ENCODE measurements around the gene CD164.
"Not testable (repeated sequence)": the region's sequence is repeated elsewhere in the genome, so short reads cannot be mapped to it uniquely, and the experiment has no call there.

The CD164 gene

DNA sequence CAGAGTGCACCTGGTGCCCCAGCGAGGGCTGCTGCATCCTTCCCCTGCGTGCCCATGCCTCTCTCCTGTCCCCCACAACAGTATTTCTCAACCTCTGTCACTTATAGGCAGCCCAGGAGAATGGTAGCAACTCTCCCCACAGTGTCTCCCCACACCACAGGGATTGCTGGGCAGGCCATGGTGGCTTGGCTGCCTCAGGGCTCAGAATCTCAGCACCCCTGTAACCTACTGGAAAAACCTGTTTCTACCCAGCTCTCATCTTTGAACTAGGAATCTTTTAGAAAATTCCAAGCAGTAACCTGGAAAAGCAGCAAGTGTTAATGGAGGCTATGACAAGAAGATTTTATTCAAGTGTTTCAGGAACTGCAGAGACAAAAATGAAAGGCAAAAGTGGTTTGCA, 38.0 kb downstream of the CD164 start:
- DNase-seq (ENCODE audit: extremely low read depth in 1 of 2, low read depth in 1 of 2) = no peak

DNA sequence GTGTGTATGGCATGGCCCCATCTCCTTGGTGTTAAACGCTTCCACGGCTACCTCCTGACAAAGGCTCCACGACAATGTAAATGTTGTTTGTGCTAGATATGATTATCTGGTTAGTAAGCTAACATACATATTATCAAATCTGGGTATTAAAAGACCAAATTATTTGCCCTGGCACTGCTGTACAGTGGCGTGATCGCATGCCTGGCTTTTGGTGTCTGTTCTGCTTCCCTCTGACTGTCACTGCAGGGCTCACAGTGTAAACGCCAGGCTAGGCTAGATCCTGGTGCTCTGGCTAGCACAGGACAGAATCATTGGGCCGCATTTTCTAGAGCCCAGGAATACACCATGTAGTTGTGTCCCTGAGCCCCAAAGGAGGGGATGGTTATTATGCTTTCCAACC, 38.7 kb downstream of the CD164 start:
- DNase-seq (ENCODE audit: extremely low read depth in 1 of 2, low read depth in 1 of 2) = no peak

- no peak for DNase-seq (ENCODE audit: extremely low read depth in 1 of 2, low read depth in 1 of 2)
These were observed 39.4 kb downstream of the CD164 start for GRCh38 chr6:109342911-109343310.

DNA sequence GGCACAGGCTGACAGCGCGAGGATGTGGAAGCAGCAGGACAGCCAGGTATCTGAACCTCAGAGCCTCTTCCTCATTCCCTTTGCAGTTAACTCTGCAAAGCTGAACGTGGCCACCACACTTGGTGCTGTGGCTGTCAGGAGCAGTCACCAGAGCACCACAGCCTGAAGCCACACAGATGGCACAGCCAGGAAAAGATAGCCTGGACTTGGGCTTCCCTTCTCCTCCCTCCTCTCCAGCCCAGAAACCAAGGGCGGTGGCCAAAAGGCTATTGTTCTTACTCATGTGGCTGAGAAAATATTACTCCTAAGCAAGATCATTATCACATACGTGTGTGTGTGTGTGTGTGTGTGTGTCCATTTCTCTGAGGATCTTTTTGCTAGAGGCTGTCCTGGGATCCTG, 39.8 kb downstream of the CD164 start:
- no peak for DNase-seq (ENCODE audit: extremely low read depth in 1 of 2, low read depth in 1 of 2)

DNA sequence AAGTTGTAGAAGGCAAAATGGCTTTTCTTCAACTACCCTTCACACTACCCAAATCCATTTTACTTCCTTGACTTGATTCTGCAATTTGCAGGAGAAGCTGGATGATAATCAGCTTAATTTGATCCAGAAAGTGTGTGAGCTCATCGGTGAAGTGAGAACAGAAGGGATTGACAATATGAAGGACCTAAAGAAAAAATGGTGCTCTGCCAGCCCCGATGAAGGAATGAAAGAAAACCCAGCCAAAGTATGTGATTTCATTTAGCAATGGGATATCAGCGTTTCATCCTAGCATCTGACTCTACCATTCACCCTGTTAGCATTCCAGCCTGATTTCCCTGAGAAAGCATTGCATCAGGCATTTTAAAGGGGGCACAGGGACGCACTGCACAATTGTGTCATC, 41.5 kb downstream of the CD164 start:
- DNase-seq (ENCODE audit: extremely low read depth in 1 of 2, low read depth in 1 of 2) = no peak

DNA sequence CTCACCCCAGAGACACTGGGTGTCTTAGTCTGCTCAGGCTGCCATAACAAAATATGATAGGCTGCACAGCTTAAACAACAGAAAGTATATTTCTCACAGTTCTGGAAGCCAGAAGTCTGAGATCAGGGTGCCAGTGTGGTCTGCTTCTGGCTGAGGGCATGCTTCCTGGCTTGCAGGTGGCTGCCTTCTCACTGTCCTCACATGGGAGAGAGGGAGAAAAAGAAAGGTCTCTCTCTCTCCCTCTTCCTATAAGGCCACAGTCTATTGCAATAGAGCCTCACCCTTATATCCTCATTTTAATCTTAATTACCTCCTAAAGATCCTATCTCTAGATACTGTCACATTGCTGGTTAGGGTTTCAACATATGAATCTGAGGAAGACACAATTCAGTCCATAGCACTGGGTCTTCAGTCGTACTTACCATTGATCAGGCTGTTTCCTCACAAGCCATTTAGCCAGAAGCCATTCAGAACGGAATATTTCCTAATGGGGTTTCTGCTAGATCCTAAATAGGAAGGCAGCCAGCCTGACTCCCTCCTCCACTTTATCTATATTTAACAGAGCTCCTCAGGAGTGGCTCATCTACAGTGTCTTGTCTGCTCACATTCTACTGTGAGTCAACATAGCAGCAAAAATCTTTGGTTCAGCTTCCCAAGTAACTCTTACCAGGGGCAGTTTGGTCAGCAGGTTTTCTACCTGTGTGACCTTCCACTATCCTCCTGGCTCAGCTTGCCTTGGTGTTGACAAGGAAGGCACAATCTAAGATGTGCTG, 42.2 kb downstream of the CD164 start:
- DNase-seq (ENCODE audit: extremely low read depth in 1 of 2, low read depth in 1 of 2) = no peak

DNA sequence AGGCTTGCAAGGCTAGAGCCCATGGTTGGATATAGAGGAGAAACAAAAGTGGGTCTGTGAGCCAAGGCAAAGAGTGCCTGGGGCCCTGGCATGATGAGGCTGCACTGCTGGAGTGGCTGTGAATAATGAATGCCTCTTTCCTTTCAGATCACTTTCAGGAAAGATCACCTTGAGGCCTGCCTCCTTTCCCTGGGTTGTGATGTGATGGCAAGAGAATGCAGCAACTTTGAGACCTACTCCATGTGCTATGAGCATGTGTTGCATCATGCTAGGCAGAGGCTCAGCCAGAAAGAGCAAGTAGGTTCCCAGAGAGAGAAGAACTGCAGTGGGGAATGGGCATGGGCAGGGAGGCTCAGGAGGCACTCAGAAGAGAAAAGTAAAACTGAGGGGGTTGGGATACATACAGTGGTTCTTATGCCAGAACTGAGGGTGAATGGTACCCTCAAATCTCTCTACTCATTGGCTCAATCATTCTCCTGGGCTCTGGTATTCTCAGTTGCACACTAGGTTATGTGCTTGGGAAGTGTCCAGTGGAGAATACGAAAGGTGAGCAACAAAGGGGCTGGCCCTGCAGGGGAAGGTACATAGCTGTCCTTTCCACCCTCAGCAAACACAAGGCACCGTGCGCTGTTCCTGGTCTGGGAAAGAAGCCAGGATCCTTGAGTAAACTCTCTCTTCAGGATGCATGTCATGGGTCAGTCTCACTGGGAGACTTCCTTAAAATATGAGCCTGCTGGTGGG, 45.9 kb downstream of the CD164 start:
- no peak for DNase-seq (ENCODE audit: extremely low read depth in 1 of 2, low read depth in 1 of 2)

GRCh38 chr6:109333870-109334269, 48.4 kb downstream of the CD164 start:
- DNase-seq (ENCODE audit: extremely low read depth in 1 of 2, low read depth in 1 of 2) = not testable (repeated sequence)

DNA sequence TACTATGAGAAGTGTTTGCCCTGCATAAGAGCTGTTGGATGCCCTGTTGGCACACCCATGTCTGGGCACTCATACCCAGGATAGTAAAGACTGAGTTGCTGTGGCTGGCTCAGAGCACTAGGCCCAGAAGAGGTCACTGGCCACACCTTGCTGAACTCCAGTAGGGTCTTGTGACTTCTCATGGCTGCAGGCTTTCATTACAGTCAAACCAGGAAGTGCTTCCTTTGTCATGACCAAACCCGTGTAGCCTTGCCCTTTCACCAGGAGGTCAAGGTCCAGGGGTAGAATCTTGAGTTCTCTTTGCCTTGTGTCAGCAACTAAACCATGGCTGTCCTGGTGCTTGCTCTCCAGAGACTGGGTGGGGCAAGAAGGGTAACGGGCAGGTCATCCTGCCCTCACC, 49.5 kb downstream of the CD164 start:
- no peak for DNase-seq (ENCODE audit: extremely low read depth in 1 of 2, low read depth in 1 of 2)

GRCh38 chr6:109331081-109331480, 51.2 kb downstream of the CD164 start:
- DNase-seq (ENCODE audit: extremely low read depth in 1 of 2, low read depth in 1 of 2) = no peak

GRCh38 chr6:109330263-109330662, 52.0 kb downstream of the CD164 start:
- DNase-seq (ENCODE audit: extremely low read depth in 1 of 2, low read depth in 1 of 2) = no peak

DNA sequence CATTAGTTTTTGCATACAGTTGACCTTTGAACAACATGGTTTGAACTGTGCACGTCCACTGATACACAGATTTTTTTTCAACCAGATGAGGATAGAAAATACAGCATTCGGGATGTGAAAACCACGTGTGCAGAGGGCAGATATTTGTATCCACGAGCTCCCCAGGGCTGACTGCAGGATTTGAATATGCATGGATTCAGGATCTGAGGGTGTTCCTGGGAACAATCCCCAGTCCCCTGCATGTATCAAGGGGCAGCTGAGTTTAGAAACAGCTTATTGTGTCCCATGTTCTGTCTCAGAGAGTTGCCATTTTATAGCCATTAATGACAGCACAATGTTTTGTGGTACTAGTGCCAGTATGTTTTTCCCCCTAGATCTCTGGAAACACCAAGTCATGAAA, 53.6 kb downstream of the CD164 start:
- DNase-seq (ENCODE audit: extremely low read depth in 1 of 2, low read depth in 1 of 2) = no peak

- DNase-seq (ENCODE audit: extremely low read depth in 1 of 2, low read depth in 1 of 2) = no peak
These were observed 54.3 kb downstream of the CD164 start for GRCh38 chr6:109327959-109328358.

- no peak for DNase-seq (ENCODE audit: extremely low read depth in 1 of 2, low read depth in 1 of 2)
These were observed 54.8 kb downstream of the CD164 start for GRCh38 chr6:109327491-109327890.

DNA sequence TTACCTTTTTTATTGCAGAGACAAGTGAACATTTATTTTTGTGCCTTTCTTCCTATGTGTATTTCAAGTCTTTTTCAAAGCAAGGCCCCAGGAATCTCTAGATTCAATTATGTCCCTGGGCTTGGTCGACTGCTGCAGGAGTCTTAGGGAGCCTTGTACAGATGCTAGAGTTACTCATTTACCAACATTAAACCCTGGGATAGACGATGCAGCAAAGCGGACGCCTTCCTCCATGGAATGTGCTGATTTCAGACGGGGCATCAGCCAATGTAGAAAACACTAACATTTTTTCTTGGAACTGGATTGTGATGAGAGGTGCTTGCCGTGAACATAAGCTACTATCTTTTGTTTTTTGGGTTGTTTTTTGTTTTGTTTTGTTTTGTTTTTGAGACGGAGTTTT, 55.9 kb downstream of the CD164 start:
- DNase-seq (ENCODE audit: extremely low read depth in 1 of 2, low read depth in 1 of 2) = no peak

GRCh38 chr6:109325400-109325801, 56.9 kb downstream of the CD164 start:
- DNase-seq (ENCODE audit: extremely low read depth in 1 of 2, low read depth in 1 of 2) = no peak

DNA sequence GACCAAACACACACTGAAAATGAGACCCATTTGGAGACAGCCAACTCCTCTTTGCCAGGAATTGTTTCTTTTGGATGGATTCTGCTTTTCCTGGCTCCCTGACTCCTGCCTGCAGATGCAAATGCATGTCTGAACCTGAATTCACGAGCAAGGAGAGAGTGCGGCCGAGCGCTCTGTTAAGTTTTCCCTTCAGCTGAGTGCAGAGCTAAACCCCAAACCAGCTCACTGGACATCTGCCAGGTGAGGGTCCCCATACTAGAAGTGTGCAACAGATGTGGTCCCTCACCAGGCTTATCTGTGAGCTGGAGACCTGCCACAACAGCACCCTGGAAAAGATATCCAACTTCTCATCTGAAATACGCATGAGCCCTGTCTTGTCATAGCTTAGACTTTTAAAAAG, 59.0 kb downstream of the CD164 start:
- no peak for DNase-seq (ENCODE audit: extremely low read depth in 1 of 2, low read depth in 1 of 2)

DNA sequence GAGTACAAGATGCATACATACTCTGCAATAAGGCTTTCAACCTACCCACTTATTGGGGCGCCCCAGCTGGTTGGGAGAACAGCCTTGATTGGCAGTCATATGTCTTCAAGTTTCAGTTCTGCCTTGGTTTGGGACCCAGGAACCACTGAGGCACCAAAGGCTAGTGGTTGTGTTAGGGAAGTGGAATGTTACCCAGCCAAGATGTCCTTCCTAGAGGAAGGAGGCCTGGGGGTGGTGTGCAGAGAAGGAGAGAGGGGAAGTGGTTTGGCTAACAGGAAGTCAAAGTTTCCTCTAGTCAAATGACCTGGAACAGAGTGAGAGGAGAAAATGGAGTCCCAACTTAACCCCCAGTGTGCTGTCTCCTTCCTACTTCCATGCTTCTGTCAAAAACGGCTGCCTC, 59.4 kb downstream of the CD164 start:
- no peak for DNase-seq (ENCODE audit: extremely low read depth in 1 of 2, low read depth in 1 of 2)

GRCh38 chr6:109321752-109322151, 60.5 kb downstream of the CD164 start:
- DNase-seq (ENCODE audit: extremely low read depth in 1 of 2, low read depth in 1 of 2) = no peak

DNA sequence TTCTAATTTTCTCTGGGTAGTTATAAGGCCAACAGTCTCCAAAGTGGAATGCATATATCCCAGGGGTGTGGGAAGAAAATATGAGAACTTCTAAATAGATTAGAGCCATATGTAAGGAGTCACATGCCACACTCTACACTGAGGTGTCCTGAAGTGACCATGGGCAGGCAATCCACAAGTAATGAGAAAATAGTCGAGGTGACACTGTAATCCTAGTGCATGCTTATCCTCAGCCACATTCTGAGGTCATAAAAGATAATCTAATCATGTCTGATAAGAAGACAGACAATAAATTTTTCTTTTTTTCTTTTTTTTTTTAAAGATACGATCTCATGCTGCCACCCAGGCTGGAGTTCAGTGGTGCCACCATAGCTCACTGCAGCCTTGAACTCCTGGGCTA, 62.2 kb downstream of the CD164 start:
- DNase-seq (ENCODE audit: extremely low read depth in 1 of 2, low read depth in 1 of 2) = no peak

DNA sequence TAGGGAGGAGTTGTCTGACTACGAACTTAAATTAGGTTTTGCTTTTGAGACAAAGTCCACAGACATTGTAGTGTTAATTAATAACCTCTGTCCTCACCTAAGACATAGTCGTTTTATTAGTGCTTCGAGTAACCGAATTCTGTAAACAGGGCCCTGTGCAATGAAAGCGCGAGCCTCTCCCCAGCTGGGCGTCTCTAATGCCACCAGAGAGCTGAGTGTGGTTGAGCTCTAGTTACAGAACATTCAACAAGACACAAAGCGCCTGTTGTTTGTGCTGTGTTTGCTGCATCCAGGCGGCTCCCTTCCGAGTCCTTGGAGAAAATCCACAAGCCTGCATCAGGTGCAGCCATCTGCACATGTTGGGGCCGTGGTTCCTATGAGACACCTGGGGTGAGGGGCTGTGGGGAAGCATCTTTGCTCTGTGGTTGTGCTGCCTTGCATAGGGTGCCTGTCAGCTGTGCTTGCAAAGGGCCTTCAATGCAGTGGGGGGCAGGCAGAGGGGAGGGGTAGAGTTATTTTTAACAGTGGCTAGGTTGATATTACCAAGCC, 63.9 kb downstream of the CD164 start:
- no peak for DNase-seq (ENCODE audit: extremely low read depth in 1 of 2, low read depth in 1 of 2)

DNA sequence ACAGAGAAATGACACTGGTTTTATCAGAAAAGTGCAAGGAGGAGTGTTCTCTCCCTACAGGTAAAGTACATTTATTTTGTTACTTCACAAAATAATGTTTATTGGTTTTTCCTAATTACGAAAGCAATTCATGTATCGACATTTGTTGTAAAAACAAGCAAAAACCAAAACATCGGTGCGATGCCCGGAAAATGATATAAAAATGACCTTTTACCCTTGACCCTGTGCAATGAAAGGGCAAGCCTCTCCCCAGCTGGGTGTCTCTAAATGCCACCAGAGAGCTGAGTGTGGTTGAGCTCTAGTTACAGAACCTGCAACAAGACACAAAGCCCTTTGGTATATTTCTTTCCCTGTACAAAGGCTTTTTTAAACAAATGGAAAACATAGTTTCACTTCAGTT, 65.4 kb downstream of the CD164 start:
- DNase-seq (ENCODE audit: extremely low read depth in 1 of 2, low read depth in 1 of 2) = no peak

All from activated CD8-positive, alpha-beta memory T cell treated with anti-CD3 and anti-CD28 coated beads for 1 hour (primary cell).